Nephron (organoid): Measurements from ENCODE around the gene PRPH.
"Not testable (repeated sequence)": the region's sequence is repeated elsewhere in the genome, so short reads cannot be mapped to it uniquely, and the experiment has no call there.

Experiments
- H3K27ac Mint-ChIP-seq, 3 experiments: 2 replicates each; pipeline ENCODE4 v1.8.0; 2020; ENCODE audit warnings: mixed read lengths in 3 of 3, mild to moderate bottlenecking in 2 of 3, moderate library complexity in 1 of 3
- H3K27me3 Mint-ChIP-seq: 2 replicates; pipeline ENCODE4 v1.8.0; 2021; ENCODE audit warnings: low read depth, mild to moderate bottlenecking, moderate library complexity, mixed read lengths
- H3K36me3 Mint-ChIP-seq: 2 replicates; pipeline ENCODE4 v1.8.0; 2020; ENCODE audit warnings: low read depth, mixed read lengths
- H3K4me1 Mint-ChIP-seq: 2 replicates; pipeline ENCODE4 v1.8.0; 2020; ENCODE audit warnings: mixed read lengths
- H3K4me3 Mint-ChIP-seq, 3 experiments: 2 replicates each; pipeline ENCODE4 v1.8.0; 2020; ENCODE audit warnings: mild to moderate bottlenecking in 3 of 3, mixed read lengths in 3 of 3, moderate library complexity in 2 of 3
- H3K9me3 Mint-ChIP-seq: 2 replicates; pipeline ENCODE4 v1.8.0; 2020; ENCODE audit warnings: mixed read lengths
- CTCF ChIP-seq, 3 experiments: fragments of 200-600 bp; sonication (generic); IDR thresholded peaks; one replicate each; pipeline ENCODE4 v1.5.0; 2021; ENCODE audit warnings: antibody characterized with exemption in 3 of 3; ENCODE audit not compliant: unreplicated experiment in 3 of 3

PRPH gene

GRCh38 chr12:49276304-49277290 lies 18.4 kb upstream of the PRPH start:
- Mint-ChIP-seq H3K27ac (no peak overlapping the region), H3K36me3 (peaks cover 10% of the 10 kb centered on the region), H3K4me3 (no peak overlapping the region), H3K27me3 (peaks cover 5% of the 10 kb centered on the region), H3K9me3 (no peaks in the 10 kb centered on the region), H3K4me1 (peaks cover 23% of the 10 kb centered on the region)
- TF ChIP-seq CTCF (IDR thresholded peaks at IDR 0.05; ENCODE audit: unreplicated experiment in 3 of 3): no peak

GRCh38 chr12:49277466-49277865 lies 17.5 kb upstream of the PRPH start:
- no peak overlapping the region for H3K4me3 Mint-ChIP-seq
- TF ChIP-seq CTCF (IDR thresholded peaks at IDR 0.05; ENCODE audit: unreplicated experiment in 3 of 3): no peak
- no peak overlapping the region for H3K27ac Mint-ChIP-seq
- H3K9me3 Mint-ChIP-seq: no peaks in the 10 kb centered on the region
- H3K4me1 Mint-ChIP-seq: peaks cover 23% of the 10 kb centered on the region
- peaks cover 9% of the 10 kb centered on the region for H3K36me3 Mint-ChIP-seq
- peaks cover 9% of the 10 kb centered on the region for H3K27me3 Mint-ChIP-seq

- TF ChIP-seq CTCF (IDR thresholded peaks at IDR 0.05; ENCODE audit: unreplicated experiment in 3 of 3): no peak
- Mint-ChIP-seq H3K9me3 (no peaks in the 10 kb centered on the region), H3K27me3 (peaks cover 15% of the 10 kb centered on the region), H3K36me3 (no peaks in the 10 kb centered on the region), H3K27ac (peak overlapping the region; percentile 81 to 96 (median 91)), H3K4me1 (peaks cover 23% of the 10 kb centered on the region), H3K4me3 (no peak overlapping the region)
Observed at GRCh38 chr12:49279706-49280159, 15.2 kb upstream of the PRPH start.

- peaks cover 23% of the 10 kb centered on the region for H3K4me1 Mint-ChIP-seq
- peak overlapping the region; percentile 81 to 91 (median 84) for H3K27ac Mint-ChIP-seq
- not testable (repeated sequence) for H3K4me3 Mint-ChIP-seq, H3K36me3 Mint-ChIP-seq, H3K9me3 Mint-ChIP-seq
- H3K27me3 Mint-ChIP-seq: peaks cover 15% of the 10 kb centered on the region
Observed at GRCh38 chr12:49280545-49280944, 14.4 kb upstream of the PRPH start.

DNA sequence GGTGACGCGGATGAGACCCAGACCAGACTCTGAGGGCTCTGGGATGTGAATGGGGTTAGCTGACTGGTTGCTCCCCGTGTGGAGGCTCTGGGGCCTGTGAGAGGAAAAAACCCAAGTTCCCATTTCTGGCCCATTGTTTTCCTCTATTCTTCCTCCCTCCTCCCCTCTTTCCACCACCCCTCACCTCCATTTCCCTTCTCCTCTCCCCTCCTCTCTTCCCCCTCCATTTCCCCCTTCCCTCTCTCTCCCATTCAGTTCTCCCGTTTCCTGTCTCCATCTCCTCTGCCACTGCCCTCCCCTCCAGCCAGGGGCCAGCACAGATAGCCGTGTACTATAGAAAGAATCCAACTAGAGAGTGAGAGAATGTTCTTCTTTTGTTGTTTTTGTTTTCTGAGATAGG lies 12.6 kb upstream of the PRPH start:
- no peaks in the 10 kb centered on the region for H3K36me3 Mint-ChIP-seq
- TF ChIP-seq CTCF (IDR thresholded peaks at IDR 0.05; ENCODE audit: unreplicated experiment in 3 of 3): no peak
- peaks cover 21% of the 10 kb centered on the region for H3K27me3 Mint-ChIP-seq
- H3K9me3 Mint-ChIP-seq: no peaks in the 10 kb centered on the region
- no peak overlapping the region for H3K4me3 Mint-ChIP-seq
- peaks cover 12% of the 10 kb centered on the region for H3K4me1 Mint-ChIP-seq
- H3K27ac Mint-ChIP-seq: peak overlapping the region in 2 of 3 experiments; percentile 37 to 65

DNA sequence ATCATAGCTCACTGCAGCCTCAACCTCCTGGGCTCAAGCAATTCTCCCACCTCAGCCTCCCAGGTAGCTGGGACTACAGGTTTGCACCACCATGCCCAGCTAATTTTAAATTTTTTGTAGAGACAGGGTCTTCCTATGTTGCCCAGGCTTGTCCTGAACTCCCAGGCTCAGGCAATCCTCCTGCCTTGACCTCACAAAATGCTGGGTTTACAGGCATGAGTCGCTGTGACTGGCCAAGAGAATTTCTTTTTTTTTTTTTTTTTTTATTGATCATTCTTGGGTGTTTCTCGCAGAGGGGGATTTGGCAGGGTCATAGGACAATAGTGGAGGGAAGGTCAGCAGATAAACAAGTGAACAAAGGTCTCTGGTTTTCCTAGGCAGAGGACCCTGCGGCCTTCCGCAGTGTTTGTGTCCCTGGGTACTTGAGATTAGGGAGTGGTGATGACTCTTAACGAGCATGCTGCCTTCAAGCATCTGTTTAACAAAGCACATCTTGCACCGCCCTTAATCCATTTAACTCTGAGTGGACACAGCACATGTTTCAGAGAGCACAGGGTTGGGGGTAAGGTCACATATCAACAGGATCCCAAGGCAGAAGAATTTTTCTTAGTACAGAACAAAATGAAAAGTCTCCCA lies 12.1 kb upstream of the PRPH start:
- H3K9me3 Mint-ChIP-seq, H3K36me3 Mint-ChIP-seq, H3K4me3 Mint-ChIP-seq: not testable (repeated sequence)
- peaks cover 12% of the 10 kb centered on the region for H3K4me1 Mint-ChIP-seq
- H3K27me3 Mint-ChIP-seq: peaks cover 27% of the 10 kb centered on the region
- H3K27ac Mint-ChIP-seq: peak overlapping the region in 2 of 3 experiments; percentile 37 to 65
